SK-N-MC (cell line): ENCODE results near the gene KDSR.

Source experiments
- EZH2 ChIP-seq: fragments of 200-600 bp; sonication (generic); IDR thresholded peaks from one replicate; pipeline ENCODE4 v1.6.1; 2017; ENCODE audit warnings: antibody characterized with exemption
- FOXP2 ChIP-seq: optimal IDR thresholded peaks from 2 replicates; pipeline ENCODE3; 2011; ENCODE audit warnings: mild to moderate bottlenecking, moderate library complexity; ENCODE audit not compliant: insufficient read depth; ENCODE audit errors: extremely low read length, control extremely low read depth
- POLR2AphosphoS5 ChIP-seq: IDR thresholded peaks from 2 replicates; pipeline ENCODE4 v1.6.1; 2012; ENCODE audit warnings: mild to moderate bottlenecking, low read depth, low read length, borderline replicate concordance

GRCh38 chr18:63322206-63322605, 44.8 kb downstream of the KDSR start:
- no peak for TF ChIP-seq POLR2AphosphoS5
- TF ChIP-seq EZH2, result no peak
- TF ChIP-seq FOXP2, result no peak
